Urinary bladder (tissue), 2 donors: ENCODE data around the gene PRSS56. TPM values are rescaled to one million over a fixed set of nuclear protein-coding genes. Genes with fewer than 3 reads are reported as not detected.

ENCODE experiments used
- polyA plus RNA-seq: library from polyadenylated mRNA; stranded (reverse); fragments of 200-250 nt; gene quantifications from one replicate; pipeline ENCODE4 v1.2.3, GENCODE V29; 2013
- total RNA-seq: library from RNA; depleted of rRNA; stranded (reverse); fragments of >200 nt; gene quantifications from one replicate; pipeline ENCODE4 v1.2.3, GENCODE V29; 2014
- donor health status: healthy.

The PRSS56 gene
- total and polyA plus RNA-seq, 2 donors: not detected

Other genes with a start within 250 kb of the PRSS56 start
- not detected for gene ALPP, start 141.6 kb upstream of the PRSS56 start, total RNA-seq
- not detected for gene ALPP, start 141.6 kb upstream of the PRSS56 start, polyA plus RNA-seq
- not detected for gene ALPG, start 113.5 kb upstream of the PRSS56 start, total RNA-seq
- not detected for gene ALPG, start 113.5 kb upstream of the PRSS56 start, polyA plus RNA-seq
- gene ALPI, start 64.2 kb upstream of the PRSS56 start, total RNA-seq: not detected
- not detected for gene ALPI, start 64.2 kb upstream of the PRSS56 start, polyA plus RNA-seq
- 0.21 TPM for gene ECEL1, start 32.6 kb upstream of the PRSS56 start, total RNA-seq
- gene ECEL1, start 32.6 kb upstream of the PRSS56 start, polyA plus RNA-seq: 0.95 TPM
- 1.3 TPM for gene CHRND, start 5.8 kb downstream of the PRSS56 start, total RNA-seq
- not detected for gene CHRND, start 5.8 kb downstream of the PRSS56 start, polyA plus RNA-seq
- gene CHRNG, start 19.3 kb downstream of the PRSS56 start, total RNA-seq: 3.5 TPM
- gene CHRNG, start 19.3 kb downstream of the PRSS56 start, polyA plus RNA-seq: not detected
- 4.9 TPM for gene TIGD1, start 30.2 kb downstream of the PRSS56 start, total RNA-seq
- gene TIGD1, start 30.2 kb downstream of the PRSS56 start, polyA plus RNA-seq: 4.5 TPM
- 63.3 TPM for gene EIF4E2, start 30.3 kb downstream of the PRSS56 start, total RNA-seq
- 63.2 TPM for gene EIF4E2, start 30.3 kb downstream of the PRSS56 start, polyA plus RNA-seq
- gene EFHD1, start 113.2 kb downstream of the PRSS56 start, total RNA-seq: 1.4 TPM
- 22.1 TPM for gene EFHD1, start 113.2 kb downstream of the PRSS56 start, polyA plus RNA-seq
- 121 TPM for gene GIGYF2, start 176.9 kb downstream of the PRSS56 start, total RNA-seq
- gene GIGYF2, start 176.9 kb downstream of the PRSS56 start, polyA plus RNA-seq: 29.3 TPM